ENCODE results near the gene PLA1A.

PLA1A gene

GRCh38 chr3:119624002-119624720, 26.5 kb downstream of the PLA1A start:
- Histone ChIP-seq H3K4me1 (ENCODE audit: control insufficient read depth, insufficient read depth, low read length, poor library complexity, severe bottlenecking) (peaks cover 3% of the 10 kb centered on the region), H3K4me3 (ENCODE audit: insufficient read depth, low read depth, low read length, poor library complexity, severe bottlenecking) (no peak overlapping the region), H3K9me3 (ENCODE audit: control insufficient read depth, low read length) (no peaks in the 10 kb centered on the region), H3K27ac (ENCODE audit: insufficient read depth, low read length, poor library complexity, severe bottlenecking) (no peak overlapping the region), H3K27me3 (replicated peaks; ENCODE audit: control insufficient read depth, insufficient read depth, low read length, poor library complexity, severe bottlenecking) (no peaks in the 10 kb centered on the region), H3K36me3 (ENCODE audit: control insufficient read depth, insufficient read depth, low read length) (no peaks in the 10 kb centered on the region)
- no peak for DNase-seq

GRCh38 chr3:119625451-119626153, 27.9 kb downstream of the PLA1A start:
- Histone ChIP-seq H3K36me3 (ENCODE audit: control insufficient read depth, insufficient read depth, low read length) (no peaks in the 10 kb centered on the region), H3K27me3 (replicated peaks; ENCODE audit: control insufficient read depth, insufficient read depth, low read length, poor library complexity, severe bottlenecking) (no peaks in the 10 kb centered on the region), H3K4me3 (ENCODE audit: insufficient read depth, low read depth, low read length, poor library complexity, severe bottlenecking) (no peak overlapping the region), H3K4me1 (ENCODE audit: control insufficient read depth, insufficient read depth, low read length, poor library complexity, severe bottlenecking) (peaks cover 3% of the 10 kb centered on the region), H3K27ac (ENCODE audit: insufficient read depth, low read length, poor library complexity, severe bottlenecking) (no peak overlapping the region), H3K9me3 (ENCODE audit: control insufficient read depth, low read length) (no peaks in the 10 kb centered on the region)
- DNase-seq: no peak

- no peaks in the 10 kb centered on the region for H3K9me3 ChIP-seq (ENCODE audit: control insufficient read depth, low read length)
- no peak overlapping the region for H3K4me3 ChIP-seq (ENCODE audit: insufficient read depth, low read depth, low read length, poor library complexity, severe bottlenecking)
Observed at GRCh38 chr3:119626196-119626595, 28.5 kb downstream of the PLA1A start.

GRCh38 chr3:119627461-119627860, 29.8 kb downstream of the PLA1A start:
- DNase-seq: no peak
- Histone ChIP-seq H3K9me3 (ENCODE audit: control insufficient read depth, low read length) (no peaks in the 10 kb centered on the region), H3K4me3 (ENCODE audit: insufficient read depth, low read depth, low read length, poor library complexity, severe bottlenecking) (no peak overlapping the region), H3K4me1 (ENCODE audit: control insufficient read depth, insufficient read depth, low read length, poor library complexity, severe bottlenecking) (peaks cover 3% of the 10 kb centered on the region), H3K36me3 (ENCODE audit: control insufficient read depth, insufficient read depth, low read length) (no peaks in the 10 kb centered on the region), H3K27ac (ENCODE audit: insufficient read depth, low read length, poor library complexity, severe bottlenecking) (peak overlapping the region; percentile 26), H3K27me3 (replicated peaks; ENCODE audit: control insufficient read depth, insufficient read depth, low read length, poor library complexity, severe bottlenecking) (no peaks in the 10 kb centered on the region)

More at GRCh38 chr3:119626196-119626595, 28.5 kb downstream of the PLA1A start:
- Histone ChIP-seq H3K27ac (ENCODE audit: insufficient read depth, low read length, poor library complexity, severe bottlenecking) (no peak overlapping the region), H3K27me3 (replicated peaks; ENCODE audit: control insufficient read depth, insufficient read depth, low read length, poor library complexity, severe bottlenecking) (no peaks in the 10 kb centered on the region), H3K4me1 (ENCODE audit: control insufficient read depth, insufficient read depth, low read length, poor library complexity, severe bottlenecking) (peaks cover 3% of the 10 kb centered on the region), H3K36me3 (ENCODE audit: control insufficient read depth, insufficient read depth, low read length) (no peaks in the 10 kb centered on the region)
- no peak for DNase-seq

- H3K4me3 ChIP-seq (ENCODE audit: insufficient read depth, low read depth, low read length, poor library complexity, severe bottlenecking): no peak overlapping the region
- peaks cover 3% of the 10 kb centered on the region for H3K4me1 ChIP-seq (ENCODE audit: control insufficient read depth, insufficient read depth, low read length, poor library complexity, severe bottlenecking)
- DNase-seq: peak in 2 of 3 donors; percentile 5 to 12
Observed at GRCh38 chr3:119628390-119628789, 30.7 kb downstream of the PLA1A start.

GRCh38 chr3:119628816-119629445, 31.2 kb downstream of the PLA1A start:
- Histone ChIP-seq H3K36me3 (ENCODE audit: control insufficient read depth, insufficient read depth, low read length) (no peaks in the 10 kb centered on the region), H3K27me3 (replicated peaks; ENCODE audit: control insufficient read depth, insufficient read depth, low read length, poor library complexity, severe bottlenecking) (no peaks in the 10 kb centered on the region), H3K9me3 (ENCODE audit: control insufficient read depth, low read length) (no peaks in the 10 kb centered on the region), H3K4me3 (ENCODE audit: insufficient read depth, low read depth, low read length, poor library complexity, severe bottlenecking) (no peak overlapping the region), H3K27ac (ENCODE audit: insufficient read depth, low read length, poor library complexity, severe bottlenecking) (peak overlapping the region; percentile 19), H3K4me1 (ENCODE audit: control insufficient read depth, insufficient read depth, low read length, poor library complexity, severe bottlenecking) (peaks cover 3% of the 10 kb centered on the region)
- peak in 1 of 3 donors; percentile 8 for DNase-seq

More at GRCh38 chr3:119628390-119628789, 30.7 kb downstream of the PLA1A start:
- Histone ChIP-seq H3K27ac (ENCODE audit: insufficient read depth, low read length, poor library complexity, severe bottlenecking) (peak overlapping the region; percentile 26), H3K27me3 (replicated peaks; ENCODE audit: control insufficient read depth, insufficient read depth, low read length, poor library complexity, severe bottlenecking) (no peaks in the 10 kb centered on the region), H3K36me3 (ENCODE audit: control insufficient read depth, insufficient read depth, low read length) (no peaks in the 10 kb centered on the region), H3K9me3 (ENCODE audit: control insufficient read depth, low read length) (no peaks in the 10 kb centered on the region)

GRCh38 chr3:119630128-119630879, 32.6 kb downstream of the PLA1A start:
- Histone ChIP-seq H3K36me3 (ENCODE audit: control insufficient read depth, insufficient read depth, low read length) (no peaks in the 10 kb centered on the region), H3K9me3 (ENCODE audit: control insufficient read depth, low read length) (no peaks in the 10 kb centered on the region), H3K27me3 (replicated peaks; ENCODE audit: control insufficient read depth, insufficient read depth, low read length, poor library complexity, severe bottlenecking) (no peaks in the 10 kb centered on the region), H3K4me1 (ENCODE audit: control insufficient read depth, insufficient read depth, low read length, poor library complexity, severe bottlenecking) (peaks cover 3% of the 10 kb centered on the region), H3K27ac (ENCODE audit: insufficient read depth, low read length, poor library complexity, severe bottlenecking) (no peak overlapping the region), H3K4me3 (ENCODE audit: insufficient read depth, low read depth, low read length, poor library complexity, severe bottlenecking) (no peak overlapping the region)
- DNase-seq: no peak

GRCh38 chr3:119630880-119631329, 33.2 kb downstream of the PLA1A start:
- DNase-seq: no peak
- Histone ChIP-seq H3K27me3 (replicated peaks; ENCODE audit: control insufficient read depth, insufficient read depth, low read length, poor library complexity, severe bottlenecking) (no peaks in the 10 kb centered on the region), H3K27ac (ENCODE audit: insufficient read depth, low read length, poor library complexity, severe bottlenecking) (no peak overlapping the region), H3K36me3 (ENCODE audit: control insufficient read depth, insufficient read depth, low read length) (no peaks in the 10 kb centered on the region), H3K4me3 (ENCODE audit: insufficient read depth, low read depth, low read length, poor library complexity, severe bottlenecking) (no peak overlapping the region), H3K4me1 (ENCODE audit: control insufficient read depth, insufficient read depth, low read length, poor library complexity, severe bottlenecking) (peaks cover 3% of the 10 kb centered on the region), H3K9me3 (ENCODE audit: control insufficient read depth, low read length) (no peaks in the 10 kb centered on the region)

GRCh38 chr3:119631516-119631915, 33.8 kb downstream of the PLA1A start:
- peaks cover 3% of the 10 kb centered on the region for H3K4me1 ChIP-seq (ENCODE audit: control insufficient read depth, insufficient read depth, low read length, poor library complexity, severe bottlenecking)
- no peaks in the 10 kb centered on the region for H3K36me3 ChIP-seq (ENCODE audit: control insufficient read depth, insufficient read depth, low read length)
- no peaks in the 10 kb centered on the region for H3K27me3 ChIP-seq (replicated peaks; ENCODE audit: control insufficient read depth, insufficient read depth, low read length, poor library complexity, severe bottlenecking)
- no peak overlapping the region for H3K4me3 ChIP-seq (ENCODE audit: insufficient read depth, low read depth, low read length, poor library complexity, severe bottlenecking)
- DNase-seq: no peak
- no peaks in the 10 kb centered on the region for H3K9me3 ChIP-seq (ENCODE audit: control insufficient read depth, low read length)
- no peak overlapping the region for H3K27ac ChIP-seq (ENCODE audit: insufficient read depth, low read length, poor library complexity, severe bottlenecking)

All from effector memory CD4-positive, alpha-beta T cell (primary cell).